K562 treated with DMSO at 1 percent for 48 hours (cell line): ENCODE data around the gene YEATS4. TPM values are rescaled to one million over a fixed set of nuclear protein-coding genes. Genes with fewer than 3 reads are reported as not detected.

Experiments
- total RNA-seq: library from RNA; unstranded; fragments of 300-600 nt; gene quantifications from 2 replicates; pipeline ENCODE4 v1.2.3, GENCODE V29; 2022; ENCODE audit warnings: low replicate concordance; ENCODE audit errors: extremely low read depth

The YEATS4 gene
- not detected in 2 replicates for total RNA-seq

DNA sequence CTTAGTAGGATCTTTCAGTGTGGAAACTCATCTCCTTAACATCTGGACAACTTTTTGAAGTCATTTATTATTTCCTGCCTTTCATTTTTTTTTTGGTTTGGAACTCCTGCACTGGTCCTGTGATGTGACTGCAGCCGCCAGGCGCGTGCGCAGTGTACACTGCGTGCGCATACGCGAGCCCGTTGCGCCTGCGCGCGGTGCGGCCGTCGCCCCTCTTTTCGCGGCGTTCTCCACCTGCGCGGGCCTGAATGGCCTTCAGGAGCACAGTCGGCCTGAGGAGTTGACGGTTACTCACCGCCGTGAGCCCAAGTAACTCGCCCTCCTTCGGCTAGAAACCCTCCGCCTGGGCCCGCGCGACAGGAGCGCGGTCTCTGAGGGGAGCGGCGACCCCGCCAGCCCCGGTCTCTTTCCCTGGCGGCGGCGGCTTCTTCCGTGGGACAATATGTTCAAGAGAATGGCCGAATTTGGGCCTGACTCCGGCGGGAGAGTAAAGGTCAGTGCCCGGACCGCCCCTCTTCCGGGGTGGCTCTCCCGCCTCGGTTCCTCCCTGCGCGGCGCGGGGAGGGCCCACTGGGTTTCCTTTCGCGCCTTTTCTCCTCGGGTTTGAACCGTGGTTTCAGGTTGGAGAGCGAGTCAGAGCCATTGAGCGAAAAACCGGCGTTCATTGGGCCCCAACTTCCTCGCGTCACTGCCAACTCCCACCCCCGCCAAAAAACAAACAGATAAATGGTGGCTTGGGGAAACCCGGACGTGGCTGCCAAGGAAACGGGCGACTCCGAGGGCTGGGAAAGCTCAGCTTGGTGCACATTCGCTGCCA is at the start of gene YEATS4:
Gene YEATS4, plus strand, starts transcription at position 213 of the 817 bp plus-strand sequence. Its CDS starts 230 bp downstream, at position 443.

GRCh38 chr12:69348162-69348938 is 11.2 kb upstream of the YEATS4 start, which contains the start of gene LYZ:
Gene LYZ, plus strand, starts transcription at chr12:69348381. Its CDS starts 28 bp downstream, at chr12:69348409.

Other genes with a start within 250 kb of the YEATS4 start
- gene CPSF6, start 120.2 kb upstream of the YEATS4 start, total RNA-seq, result not detected in 2 replicates
- gene LYZ, start 11.4 kb upstream of the YEATS4 start, total RNA-seq, result not detected in 2 replicates
- gene FRS2, start 110.6 kb downstream of the YEATS4 start, total RNA-seq, result not detected in 2 replicates
- gene CCT2, start 225.7 kb downstream of the YEATS4 start, total RNA-seq, result not detected in 2 replicates